UCSD-AML1 (cell line): ENCODE data around the gene EMID1.

ENCODE experiments used
- DNase-seq: peaks from one replicate; lab custom pipeline; 2025; ENCODE audit not compliant: unreplicated experiment; lab: John Stamatoyannopoulos, UW

The EMID1 gene

GRCh38 chr22:29277927-29278326 lies 72.2 kb downstream of the EMID1 start:
- no peak for DNase-seq

GRCh38 chr22:29284196-29284595 lies 78.5 kb downstream of the EMID1 start:
- no peak for DNase-seq

- DNase-seq = no peak
Measured at GRCh38 chr22:29288837-29289236, 83.1 kb downstream of the EMID1 start.

GRCh38 chr22:29290061-29290460 lies 84.4 kb downstream of the EMID1 start:
- DNase-seq = no peak

GRCh38 chr22:29291215-29291614 lies 85.5 kb downstream of the EMID1 start:
- DNase-seq = no peak

GRCh38 chr22:29292379-29292778 lies 86.7 kb downstream of the EMID1 start:
- DNase-seq = no peak

GRCh38 chr22:29298641-29299040 lies 92.9 kb downstream of the EMID1 start:
- DNase-seq = no peak

- DNase-seq = no peak
Measured at GRCh38 chr22:29299136-29299900, 93.6 kb downstream of the EMID1 start.

GRCh38 chr22:29300467-29300806 lies 94.7 kb downstream of the EMID1 start:
- no peak for DNase-seq

- DNase-seq = no peak
Measured at GRCh38 chr22:29300807-29301601, 95.3 kb downstream of the EMID1 start.

- no peak for DNase-seq
Measured at GRCh38 chr22:29301716-29302401, 96.2 kb downstream of the EMID1 start.

- DNase-seq = no peak
Measured at GRCh38 chr22:29302402-29302680, 96.6 kb downstream of the EMID1 start.

- no peak for DNase-seq
Measured at GRCh38 chr22:29302681-29303465, 97.2 kb downstream of the EMID1 start.

- no peak for DNase-seq
Measured at GRCh38 chr22:29305836-29306174, 100.1 kb downstream of the EMID1 start.

- DNase-seq = peak; percentile 90
Measured at GRCh38 chr22:29306175-29306834, 100.6 kb downstream of the EMID1 start, which contains the start of gene GAS2L1. Gene GAS2L1, plus strand, starts transcription at chr22:29306650. Its CDS starts 1,456 bp downstream, at chr22:29308106.

GRCh38 chr22:29306835-29307595 lies 101.3 kb downstream of the EMID1 start:
- peak; percentile 85 for DNase-seq

- no peak for DNase-seq
Measured at GRCh38 chr22:29307596-29308147, 102.0 kb downstream of the EMID1 start.

GRCh38 chr22:29308148-29308790 lies 102.6 kb downstream of the EMID1 start:
- no peak for DNase-seq

GRCh38 chr22:29308791-29309262 lies 103.1 kb downstream of the EMID1 start:
- DNase-seq = peak; percentile 62
